ENCODE measurements around the gene NOTCH2.
"Not testable (repeated sequence)": the region's sequence is repeated elsewhere in the genome, so short reads cannot be mapped to it uniquely, and the experiment has no call there.

DNA sequence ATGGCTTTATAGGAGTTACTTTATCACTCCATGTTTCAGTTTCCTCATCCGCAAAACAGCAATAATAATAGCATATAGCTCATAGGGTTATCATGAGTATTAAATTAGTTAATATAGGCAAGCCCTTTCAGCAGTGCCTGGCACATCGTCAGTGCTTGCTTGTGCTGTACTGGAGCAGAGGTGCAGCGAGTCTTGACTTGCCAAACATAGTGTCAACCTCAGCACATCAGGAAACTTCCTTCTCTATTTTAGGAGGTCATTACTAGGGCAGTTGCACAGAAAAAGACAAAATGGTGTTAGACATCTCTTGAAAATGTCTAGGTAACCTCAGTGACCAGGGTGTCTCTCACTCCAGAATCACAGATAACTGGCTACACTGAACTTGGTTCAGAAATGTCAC, 34.3 kb upstream of the NOTCH2 start:
- TF ChIP-seq, protein P1, sequence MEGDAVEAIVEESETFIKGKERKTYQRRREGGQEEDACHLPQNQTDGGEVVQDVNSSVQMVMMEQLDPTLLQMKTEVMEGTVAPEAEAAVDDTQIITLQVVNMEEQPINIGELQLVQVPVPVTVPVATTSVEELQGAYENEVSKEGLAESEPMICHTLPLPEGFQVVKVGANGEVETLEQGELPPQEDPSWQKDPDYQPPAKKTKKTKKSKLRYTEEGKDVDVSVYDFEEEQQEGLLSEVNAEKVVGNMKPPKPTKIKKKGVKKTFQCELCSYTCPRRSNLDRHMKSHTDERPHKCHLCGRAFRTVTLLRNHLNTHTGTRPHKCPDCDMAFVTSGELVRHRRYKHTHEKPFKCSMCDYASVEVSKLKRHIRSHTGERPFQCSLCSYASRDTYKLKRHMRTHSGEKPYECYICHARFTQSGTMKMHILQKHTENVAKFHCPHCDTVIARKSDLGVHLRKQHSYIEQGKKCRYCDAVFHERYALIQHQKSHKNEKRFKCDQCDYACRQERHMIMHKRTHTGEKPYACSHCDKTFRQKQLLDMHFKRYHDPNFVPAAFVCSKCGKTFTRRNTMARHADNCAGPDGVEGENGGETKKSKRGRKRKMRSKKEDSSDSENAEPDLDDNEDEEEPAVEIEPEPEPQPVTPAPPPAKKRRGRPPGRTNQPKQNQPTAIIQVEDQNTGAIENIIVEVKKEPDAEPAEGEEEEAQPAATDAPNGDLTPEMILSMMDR (IDR thresholded peaks at IDR 0.05; ENCODE audit: low read length), result not testable (repeated sequence)
- TF ChIP-seq EZH2phosphoT487 (IDR thresholded peaks at IDR 0.05; ENCODE audit: low read length); EZH2 (optimal IDR thresholded peaks at IDR 0.05; ENCODE audit: low read depth, low read length): not testable (repeated sequence)
